HG02852 (cell line): ENCODE data around the gene DYNLL1.

Experiments
- ATAC-seq: cut with Tn5 transposase; IDR thresholded peaks from one replicate; pipeline ENCODE4 v1.9.1; 2021; ENCODE audit warnings: mild to moderate bottlenecking, moderate library complexity; ENCODE audit not compliant: unreplicated experiment

DYNLL1 gene

DNA sequence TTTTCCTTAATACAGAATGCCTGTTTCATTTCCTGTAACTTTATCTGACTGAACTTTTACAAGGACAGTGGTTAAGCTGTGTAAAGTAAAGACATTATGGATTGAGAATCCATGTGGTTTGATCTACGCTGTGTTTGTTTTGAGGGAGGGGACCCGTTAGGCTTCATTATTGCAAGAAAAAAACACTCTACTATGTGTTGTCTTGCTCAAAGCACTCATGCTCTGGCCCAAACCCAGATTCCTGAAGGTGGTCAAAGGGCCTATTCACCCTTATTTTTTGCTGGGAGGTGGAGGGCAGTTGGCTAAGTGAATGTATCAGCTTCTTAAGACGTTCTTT, 50.1 kb downstream of the DYNLL1 start:
- ATAC-seq: no peak
